ENCODE data around the gene FLT3.

DNA sequence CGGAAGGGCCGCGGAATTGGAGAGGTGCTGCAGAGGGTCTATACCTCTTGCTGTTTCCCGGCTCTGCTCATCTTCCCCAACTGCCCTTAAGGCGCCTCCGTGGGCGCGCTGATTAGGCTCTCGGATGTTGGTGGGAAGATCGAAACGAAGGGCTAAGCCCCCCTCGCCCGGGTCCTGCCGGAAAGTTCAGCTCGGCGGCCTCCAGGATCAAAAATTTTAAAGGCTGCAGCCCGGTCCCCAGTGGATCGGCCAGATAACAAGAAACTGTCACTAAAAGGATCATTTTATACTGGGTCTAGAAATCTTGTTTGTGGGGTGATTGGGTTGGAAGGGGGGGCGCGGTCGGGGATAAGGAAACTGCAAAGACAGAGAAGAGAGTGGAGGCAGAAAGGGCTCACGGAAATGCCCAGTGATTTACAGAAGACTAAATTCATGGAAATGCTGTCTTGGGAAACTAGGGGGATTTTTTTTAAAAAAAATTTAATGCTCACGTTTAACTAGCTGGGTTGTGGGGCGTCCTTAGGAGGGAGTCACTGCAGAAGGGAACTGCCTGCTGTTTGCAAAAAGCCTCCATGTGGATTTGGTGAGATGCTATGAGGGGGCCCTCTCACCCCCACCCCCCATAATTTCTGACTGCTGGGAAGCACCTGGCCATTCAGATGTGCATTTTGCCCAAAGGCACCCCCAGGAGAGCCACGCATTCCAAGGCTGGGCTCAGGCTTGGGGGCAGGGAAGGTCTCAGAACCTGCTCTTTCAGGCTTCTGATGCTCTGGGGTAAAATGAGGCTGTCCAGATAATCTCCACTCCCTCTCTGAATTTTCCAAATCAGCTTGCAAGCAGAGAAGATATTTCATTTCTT is 138.9 kb downstream of the FLT3 start:
- no peak for TF ChIP-seq YY1 (IDR thresholded peaks at IDR 0.05; ENCODE audit: insufficient read depth, insufficient read length)
- TF ChIP-seq SUZ12 (IDR thresholded peaks at IDR 0.05; ENCODE audit: extremely low read depth, insufficient read depth, insufficient read length): no peak
- no peak for TF ChIP-seq ZNF274 (IDR thresholded peaks at IDR 0.05; ENCODE audit: low read depth, low read length)
